Left kidney (tissue), 2 donors: ENCODE measurements around the gene RUNDC3A. TPM values are rescaled to one million over a fixed set of nuclear protein-coding genes. Genes with fewer than 3 reads are reported as not detected.

Experiments used
- DNase-seq: peaks from one replicate; pipeline ENCODE4 v3.0.0-alpha.2; 2013
- polyA plus RNA-seq: library from polyadenylated mRNA; unstranded; fragments of 120-200 nt; gene quantifications from one replicate; pipeline ENCODE4 v1.2.1, GENCODE V29; 2013; ENCODE audit not compliant: insufficient read length

Gene RUNDC3A
- polyA plus RNA-seq, 1 donor, result 1.8 TPM

GRCh38 chr17:44283344-44284023 is 24.9 kb upstream of the RUNDC3A start:
- no peak for DNase-seq

GRCh38 chr17:44284024-44284400 is 24.4 kb upstream of the RUNDC3A start:
- DNase-seq, result no peak

- no peak for DNase-seq
Measured at GRCh38 chr17:44287651-44288050, 20.8 kb upstream of the RUNDC3A start.

- DNase-seq, result no peak
Measured at GRCh38 chr17:44293509-44294226, 14.7 kb upstream of the RUNDC3A start.

GRCh38 chr17:44297975-44298374 is 10.4 kb upstream of the RUNDC3A start:
- no peak for DNase-seq

- DNase-seq, result no peak
Measured at GRCh38 chr17:44304651-44305050, 3.8 kb upstream of the RUNDC3A start.

GRCh38 chr17:44307387-44308186 is 814 bp upstream of the RUNDC3A start:
- DNase-seq, result no peak

GRCh38 chr17:44308865-44309264 is 464 bp downstream of the RUNDC3A start:
- no peak for DNase-seq

GRCh38 chr17:44309472-44309871 is 1.1 kb downstream of the RUNDC3A start:
- no peak for DNase-seq

GRCh38 chr17:44310188-44310587 is 1.8 kb downstream of the RUNDC3A start:
- no peak for DNase-seq

GRCh38 chr17:44310609-44311376 is 2.4 kb downstream of the RUNDC3A start:
- no peak for DNase-seq

- DNase-seq, result no peak
Measured at GRCh38 chr17:44311562-44312181, 3.3 kb downstream of the RUNDC3A start.

GRCh38 chr17:44312396-44313104 is 4.1 kb downstream of the RUNDC3A start:
- no peak for DNase-seq

- DNase-seq, result no peak
Measured at GRCh38 chr17:44314031-44314430, 5.6 kb downstream of the RUNDC3A start.

GRCh38 chr17:44314524-44314868 is 6.1 kb downstream of the RUNDC3A start:
- no peak for DNase-seq

- no peak for DNase-seq
Measured at GRCh38 chr17:44314869-44315661, 6.7 kb downstream of the RUNDC3A start.

GRCh38 chr17:44315760-44316731 is 7.6 kb downstream of the RUNDC3A start:
- no peak for DNase-seq

GRCh38 chr17:44317545-44317944 is 9.1 kb downstream of the RUNDC3A start:
- no peak for DNase-seq
